GM18517 (cell line): ENCODE measurements around the gene GPS1.

Source experiments
- ATAC-seq: cut with Tn5 transposase; IDR thresholded peaks from one replicate; pipeline ENCODE4 v1.9.1; 2021; ENCODE audit warnings: mild to moderate bottlenecking, moderate library complexity; ENCODE audit not compliant: unreplicated experiment

Gene GPS1

GRCh38 chr17:82051776-82052637, at the start of gene GPS1, which contains the start of gene RFNG:
GPS1 (plus strand) TSS chr17:82051898; CDS start chr17:82051932, 34 bp downstream.
RFNG (minus strand) TSS chr17:82051811; CDS start chr17:82051766, 45 bp downstream.
- no peak for ATAC-seq

- ATAC-seq, result no peak
These were observed 48.0 kb upstream of the GPS1 start for GRCh38 chr17:82003411-82004381.

- no peak for ATAC-seq
These were observed 46.9 kb upstream of the GPS1 start for GRCh38 chr17:82004517-82005455.

- ATAC-seq, result no peak
These were observed 45.9 kb upstream of the GPS1 start for GRCh38 chr17:82005701-82006348.

- no peak for ATAC-seq
These were observed 45.0 kb upstream of the GPS1 start for GRCh38 chr17:82006468-82007227.

- no peak for ATAC-seq
These were observed 44.5 kb upstream of the GPS1 start for GRCh38 chr17:82007228-82007494.

GRCh38 chr17:82007495-82008257, 44.0 kb upstream of the GPS1 start:
- ATAC-seq, result no peak

GRCh38 chr17:82008258-82008940, 43.3 kb upstream of the GPS1 start:
- no peak for ATAC-seq

- ATAC-seq, result no peak
These were observed 42.7 kb upstream of the GPS1 start for GRCh38 chr17:82008941-82009405.

- no peak for ATAC-seq
These were observed 42.3 kb upstream of the GPS1 start for GRCh38 chr17:82009413-82009812.

GRCh38 chr17:82010575-82011525, 40.8 kb upstream of the GPS1 start:
- ATAC-seq, result no peak

GRCh38 chr17:82011617-82012187, 40.0 kb upstream of the GPS1 start:
- ATAC-seq, result no peak

- no peak for ATAC-seq
These were observed 39.4 kb upstream of the GPS1 start for GRCh38 chr17:82012261-82012639.

- no peak for ATAC-seq
These were observed 38.9 kb upstream of the GPS1 start for GRCh38 chr17:82012640-82013295.

GRCh38 chr17:82013341-82013740, 38.4 kb upstream of the GPS1 start:
- no peak for ATAC-seq

GRCh38 chr17:82013772-82014321, 37.9 kb upstream of the GPS1 start:
- no peak for ATAC-seq
